Trophoblast cell (in vitro differentiated cells and primary cell): ENCODE data around the gene HHAT.
A peak's percentile ranks its signal among the peaks of the same experiment; 100 is the strongest.

Source experiments
- DNase-seq, 2 donors: peaks; one replicate each; pipeline ENCODE4 v3.0.0-alpha.2; 2016
- H2AFZ ChIP-seq: 2 replicates; pipeline ENCODE4 v1.6.1; 2013; ENCODE audit warnings: low read length, moderate library complexity, mild to moderate bottlenecking; ENCODE audit not compliant: insufficient read depth, poor library complexity
- H2AK5ac ChIP-seq: 2 replicates; pipeline ENCODE4 v1.6.1; 2013; ENCODE audit warnings: mild to moderate bottlenecking, low read length
- H2BK120ac ChIP-seq: 2 replicates; pipeline ENCODE4 v1.6.1; 2013; ENCODE audit warnings: low read length, mild to moderate bottlenecking, moderate library complexity; ENCODE audit not compliant: insufficient read depth, poor library complexity
- H2BK12ac ChIP-seq: 2 replicates; pipeline ENCODE4 v1.6.1; 2013; ENCODE audit warnings: mild to moderate bottlenecking, low read length, moderate library complexity
- H2BK5ac ChIP-seq: 2 replicates; pipeline ENCODE4 v1.6.1; 2013; ENCODE audit warnings: low read length, low read depth, moderate library complexity, mild to moderate bottlenecking; ENCODE audit not compliant: poor library complexity
- H3K14ac ChIP-seq: 2 replicates; pipeline ENCODE4 v1.6.1; 2013; ENCODE audit warnings: mild to moderate bottlenecking, low read length
- H3K18ac ChIP-seq: 2 replicates; pipeline ENCODE4 v1.6.1; 2013; ENCODE audit warnings: mild to moderate bottlenecking, low read length
- H3K23ac ChIP-seq: 2 replicates; pipeline ENCODE4 v1.6.1; 2013; ENCODE audit warnings: low read length
- H3K27ac ChIP-seq: 2 replicates; pipeline ENCODE4 v1.5.1; 2013; ENCODE audit warnings: low read depth, mild to moderate bottlenecking, inconsistent platforms, low read length, moderate library complexity
- H3K27me3 ChIP-seq: 2 replicates; pipeline ENCODE4 v1.6.1; 2013; ENCODE audit warnings: inconsistent platforms, mild to moderate bottlenecking, low read length, moderate library complexity; ENCODE audit not compliant: insufficient read depth
- H3K36me3 ChIP-seq, 2 experiments: 1 replicate in 1 of 2; 2 replicates in 1 of 2; pipeline ENCODE4 v1.6.1; 2013; ENCODE audit warnings: low read length in 2 of 2, mild to moderate bottlenecking in 2 of 2, moderate library complexity in 1 of 2; ENCODE audit not compliant: insufficient read depth in 2 of 2, control insufficient read depth in 1 of 2
- H3K4ac ChIP-seq: 2 replicates; pipeline ENCODE4 v1.6.1; 2013; ENCODE audit warnings: low read depth, mild to moderate bottlenecking, low read length, moderate library complexity
- H3K4me1 ChIP-seq, 2 experiments: 1 replicate in 1 of 2; 2 replicates in 1 of 2; pipeline ENCODE4 v1.6.1; 2013; ENCODE audit warnings: low read length in 2 of 2, mild to moderate bottlenecking in 2 of 2, moderate library complexity in 1 of 2; ENCODE audit not compliant: insufficient read depth in 2 of 2, control insufficient read depth in 1 of 2
- H3K4me2 ChIP-seq: 2 replicates; pipeline ENCODE4 v1.6.1; 2013; ENCODE audit warnings: inconsistent platforms, mild to moderate bottlenecking, low read length, moderate library complexity
- H3K4me3 ChIP-seq: 2 replicates; pipeline ENCODE4 v1.5.1; 2013; ENCODE audit warnings: mild to moderate bottlenecking, low read depth, low read length, inconsistent platforms
- H3K79me1 ChIP-seq: one replicate; pipeline ENCODE4 v1.6.1; 2013; ENCODE audit warnings: low read length
- H3K79me2 ChIP-seq: 2 replicates; pipeline ENCODE4 v1.6.1; 2013; ENCODE audit warnings: low read length, mild to moderate bottlenecking; ENCODE audit not compliant: control insufficient read depth, insufficient read depth, poor library complexity
- H3K9ac ChIP-seq: 2 replicates; pipeline ENCODE4 v1.6.1; 2013; ENCODE audit warnings: mild to moderate bottlenecking, low read length
- H3K9me3 ChIP-seq: 2 replicates; pipeline ENCODE4 v1.6.1; 2013; ENCODE audit warnings: low read depth, mild to moderate bottlenecking, control low read depth, inconsistent platforms, low read length; ENCODE audit not compliant: insufficient read depth
- H4K12ac ChIP-seq: 2 replicates; pipeline ENCODE4 v1.6.1; 2013; ENCODE audit warnings: low read depth, mild to moderate bottlenecking, low read length, moderate library complexity
- H4K8ac ChIP-seq: 2 replicates; pipeline ENCODE4 v1.6.1; 2013; ENCODE audit warnings: low read depth, mild to moderate bottlenecking, low read length, moderate library complexity
- H4K91ac ChIP-seq: one replicate; pipeline ENCODE4 v1.6.1; 2013; ENCODE audit warnings: low read depth, mild to moderate bottlenecking, low read length, moderate library complexity
- WGBS: extraction: QIAGEN DNeasy Blood & Tissue Kit; methylation state at CpG from one replicate; pipeline ENCODE4 v1.1.7; 2013; ENCODE audit warnings: missing lambda C conversion rate; ENCODE audit not compliant: insufficient read length, insufficient coverage; ENCODE audit errors: extremely low coverage; 5-methylcytosine and 5-hydroxymethylcytosine counted together

HHAT gene

DNA sequence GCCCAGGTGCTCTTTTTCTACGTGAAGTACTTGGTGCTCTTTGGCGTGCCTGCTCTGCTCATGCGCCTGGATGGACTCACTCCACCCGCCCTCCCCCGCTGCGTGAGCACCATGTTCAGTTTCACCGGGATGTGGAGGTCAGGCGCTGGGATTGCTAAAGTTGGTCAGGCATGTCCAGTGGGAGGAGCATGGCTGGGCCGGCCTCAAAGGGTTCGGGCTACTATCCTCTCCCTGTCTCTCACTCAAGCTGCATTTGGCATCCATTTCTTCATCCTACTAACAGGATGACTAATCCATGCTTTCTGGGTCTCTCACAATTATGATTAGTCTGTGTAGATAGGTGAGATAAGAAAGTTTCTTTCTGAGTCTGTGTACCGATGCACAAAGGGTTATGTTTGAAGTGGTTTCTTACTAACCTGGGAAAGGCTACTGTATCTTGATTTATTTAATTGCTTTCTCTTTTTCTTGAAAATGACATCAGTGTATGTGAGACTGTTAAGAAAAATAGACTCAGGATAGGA, 135.9 kb downstream of the HHAT start:
- Histone ChIP-seq H3K4me2 (no peak overlapping the region), H3K27me3 (no peaks in the 10 kb centered on the region), H4K12ac (no peak overlapping the region), H3K27ac (no peak overlapping the region), H2BK120ac (no peak overlapping the region), H3K79me2 (no peaks in the 10 kb centered on the region), H2BK5ac (no peak overlapping the region), H2AK5ac (no peak overlapping the region), H3K9ac (no peak overlapping the region), H2BK12ac (no peak overlapping the region), H3K23ac (no peak overlapping the region), H4K8ac (no peak overlapping the region), H3K36me3 (no peaks in the 10 kb centered on the region), H3K4me1 (peaks cover 3% of the 10 kb centered on the region in 2 experiments), H3K14ac (no peak overlapping the region), H4K91ac (no peak overlapping the region), H3K9me3 (no peaks in the 10 kb centered on the region), H3K18ac (no peak overlapping the region), H2AFZ (no peak overlapping the region), H3K4me3 (no peak overlapping the region), H3K4ac (no peak overlapping the region), H3K79me1 (no peaks in the 10 kb centered on the region)
- peak; percentile 58 to 69 for DNase-seq
- WGBS: no CpG with 5 or more reads among the region's 11 CpGs

DNA sequence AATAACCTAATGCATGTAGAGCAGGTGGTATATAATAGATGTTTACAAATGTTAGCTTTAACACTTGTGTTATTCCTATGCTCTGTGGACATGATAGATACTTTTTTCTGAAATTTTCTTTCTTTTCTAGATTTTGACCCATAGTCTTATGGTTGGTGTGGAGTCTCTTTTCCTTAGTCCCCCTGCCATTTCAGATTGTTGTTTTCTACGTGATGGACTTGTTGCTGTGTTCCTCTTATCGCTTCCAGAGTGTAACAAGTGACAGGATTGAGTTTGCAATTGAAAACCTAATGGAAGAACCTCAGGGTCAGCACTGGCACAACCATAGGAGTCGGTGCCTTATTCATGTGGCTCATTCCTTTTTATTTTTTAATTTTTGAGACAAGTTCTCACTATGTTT, 136.4 kb downstream of the HHAT start:
- Histone ChIP-seq H3K23ac (no peak overlapping the region), H3K79me2 (no peaks in the 10 kb centered on the region), H4K8ac (no peak overlapping the region), H3K18ac (no peak overlapping the region), H3K4ac (no peak overlapping the region), H3K14ac (no peak overlapping the region), H2BK120ac (no peak overlapping the region), H3K27ac (no peak overlapping the region), H2BK5ac (no peak overlapping the region), H3K9me3 (no peaks in the 10 kb centered on the region), H2BK12ac (no peak overlapping the region), H3K79me1 (no peaks in the 10 kb centered on the region), H2AK5ac (no peak overlapping the region), H4K12ac (no peak overlapping the region), H3K4me1 (peaks cover 3% of the 10 kb centered on the region in 2 experiments), H4K91ac (no peak overlapping the region), H3K4me3 (no peak overlapping the region), H3K27me3 (no peaks in the 10 kb centered on the region), H3K9ac (no peak overlapping the region), H3K4me2 (no peak overlapping the region), H2AFZ (no peak overlapping the region), H3K36me3 (no peaks in the 10 kb centered on the region)
- no peak for DNase-seq
- no CpG with 5 or more reads among the region's 3 CpGs for WGBS

DNA sequence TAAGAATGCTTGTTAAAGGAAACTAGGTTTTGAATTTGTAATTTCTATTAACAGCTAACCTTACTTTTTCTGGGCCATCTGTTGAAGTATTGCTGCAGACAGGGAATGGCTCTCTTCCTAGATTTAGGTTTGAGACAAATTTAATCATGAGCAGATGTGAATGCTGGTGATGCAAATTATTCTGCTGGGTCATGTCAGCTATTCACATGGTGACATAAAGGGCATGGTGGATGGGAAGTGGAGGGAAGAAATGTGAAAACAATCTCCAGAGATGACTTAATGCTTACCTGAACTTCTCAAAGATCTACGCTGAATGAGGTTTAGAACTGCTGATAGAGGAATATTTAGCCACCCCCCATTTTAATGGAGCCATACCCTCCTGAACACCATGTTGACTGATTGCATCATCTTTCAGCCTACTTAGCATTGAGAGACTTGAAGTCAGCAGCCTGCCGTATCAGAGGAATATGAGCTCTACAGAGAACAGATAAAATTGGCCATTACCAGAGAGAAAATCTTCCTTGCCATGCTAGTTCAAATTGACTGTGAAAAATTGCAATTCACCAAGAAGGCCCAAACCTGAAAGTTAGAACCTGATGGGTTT, 138.8 kb downstream of the HHAT start:
- Histone ChIP-seq H3K4ac (no peak overlapping the region), H3K18ac (no peak overlapping the region), H3K9ac (no peak overlapping the region), H3K4me3 (no peak overlapping the region), H3K23ac (no peak overlapping the region), H2BK5ac (no peak overlapping the region), H3K14ac (no peak overlapping the region), H4K12ac (no peak overlapping the region), H3K4me1 (peaks cover 3% of the 10 kb centered on the region in 2 experiments), H3K27me3 (no peaks in the 10 kb centered on the region), H4K91ac (no peak overlapping the region), H2AK5ac (no peak overlapping the region), H2BK120ac (no peak overlapping the region), H3K9me3 (no peaks in the 10 kb centered on the region), H4K8ac (no peak overlapping the region), H3K79me1 (no peaks in the 10 kb centered on the region), H3K27ac (no peak overlapping the region), H3K4me2 (no peak overlapping the region), H3K79me2 (no peaks in the 10 kb centered on the region), H2AFZ (no peak overlapping the region), H3K36me3 (no peaks in the 10 kb centered on the region), H2BK12ac (no peak overlapping the region)
- DNase-seq: peak in 1 of 2 donors; percentile 30
- no CpG with 5 or more reads among the region's 2 CpGs for WGBS

DNA sequence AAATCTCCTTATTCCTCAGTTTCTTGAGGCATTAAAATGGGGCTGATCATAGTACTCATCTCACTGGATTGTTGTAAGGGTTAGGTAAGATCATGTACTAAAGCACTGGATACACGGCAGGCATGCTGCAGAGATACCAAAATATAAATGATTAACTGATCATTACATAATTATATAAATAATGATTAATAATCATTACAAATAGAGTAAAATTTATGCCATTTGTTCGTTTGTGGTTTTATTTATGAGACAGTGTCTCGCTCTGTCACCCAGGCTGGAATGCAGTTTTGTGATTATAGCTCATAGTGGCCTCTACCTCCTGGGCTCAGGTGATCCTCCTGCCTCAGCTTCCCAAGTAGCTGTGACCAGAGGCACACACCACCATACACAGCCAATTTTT, 140.7 kb downstream of the HHAT start:
- no peaks in the 10 kb centered on the region for H3K9me3 ChIP-seq
- H4K8ac ChIP-seq: no peak overlapping the region
- no peak overlapping the region for H2BK5ac ChIP-seq
- no peaks in the 10 kb centered on the region for H3K79me2 ChIP-seq
- H3K4me2 ChIP-seq: no peak overlapping the region
- no peak overlapping the region for H3K18ac ChIP-seq
- H2BK12ac ChIP-seq: no peak overlapping the region
- no peaks in the 10 kb centered on the region for H3K36me3 ChIP-seq
- no peak overlapping the region for H2AK5ac ChIP-seq
- no peak overlapping the region for H3K4ac ChIP-seq
- no peak overlapping the region for H3K9ac ChIP-seq
- H3K27me3 ChIP-seq: no peaks in the 10 kb centered on the region
- no peak overlapping the region for H4K12ac ChIP-seq
- H3K4me3 ChIP-seq: no peak overlapping the region
- no CpG with 5 or more reads among the region's 3 CpGs for WGBS
- H3K23ac ChIP-seq: no peak overlapping the region
- no peak overlapping the region for H3K14ac ChIP-seq
- H2AFZ ChIP-seq: no peak overlapping the region
- DNase-seq: no peak
- peaks cover 1% of the 10 kb centered on the region in 2 experiments for H3K4me1 ChIP-seq
- no peak overlapping the region for H2BK120ac ChIP-seq
- no peak overlapping the region for H4K91ac ChIP-seq
- H3K27ac ChIP-seq: no peak overlapping the region
- H3K79me1 ChIP-seq: no peaks in the 10 kb centered on the region
